ENCODE measurements around the gene BMP7.

The BMP7 gene

GRCh38 chr20:57189713-57190112, 76.7 kb downstream of the BMP7 start:
- DNase-seq (ENCODE audit: low spot score) = no peak

GRCh38 chr20:57188576-57189079, 77.8 kb downstream of the BMP7 start:
- DNase-seq (ENCODE audit: low spot score) = no peak

GRCh38 chr20:57188056-57188455, 78.4 kb downstream of the BMP7 start:
- DNase-seq (ENCODE audit: low spot score) = no peak

- no peak for DNase-seq (ENCODE audit: low spot score)
Observed at GRCh38 chr20:57187068-57187634, 79.3 kb downstream of the BMP7 start.

- DNase-seq (ENCODE audit: low spot score) = no peak
Observed at GRCh38 chr20:57186192-57186591, 80.2 kb downstream of the BMP7 start.

- no peak for DNase-seq (ENCODE audit: low spot score)
Observed at GRCh38 chr20:57185188-57185743, 81.2 kb downstream of the BMP7 start.

- DNase-seq (ENCODE audit: low spot score) = no peak
Observed at GRCh38 chr20:57183457-57184009, 82.9 kb downstream of the BMP7 start.

- no peak for DNase-seq (ENCODE audit: low spot score)
Observed at GRCh38 chr20:57181639-57182038, 84.8 kb downstream of the BMP7 start.

- DNase-seq (ENCODE audit: low spot score) = no peak
Observed at GRCh38 chr20:57180954-57181353, 85.5 kb downstream of the BMP7 start.

- no peak for DNase-seq (ENCODE audit: low spot score)
Observed at GRCh38 chr20:57180387-57180786, 86.1 kb downstream of the BMP7 start.

- no peak for DNase-seq (ENCODE audit: low spot score)
Observed at GRCh38 chr20:57179265-57179664, 87.2 kb downstream of the BMP7 start.

GRCh38 chr20:57178582-57179111, 87.8 kb downstream of the BMP7 start:
- no peak for DNase-seq (ENCODE audit: low spot score)

- DNase-seq (ENCODE audit: low spot score) = no peak
Observed at GRCh38 chr20:57177636-57178280, 88.7 kb downstream of the BMP7 start.

GRCh38 chr20:57176842-57177241, 89.6 kb downstream of the BMP7 start:
- DNase-seq (ENCODE audit: low spot score) = no peak

GRCh38 chr20:57175397-57176010, 90.9 kb downstream of the BMP7 start:
- DNase-seq (ENCODE audit: low spot score) = no peak

GRCh38 chr20:57174737-57175136, 91.7 kb downstream of the BMP7 start:
- no peak for DNase-seq (ENCODE audit: low spot score)

GRCh38 chr20:57173986-57174385, 92.5 kb downstream of the BMP7 start:
- DNase-seq (ENCODE audit: low spot score) = no peak

- no peak for DNase-seq (ENCODE audit: low spot score)
Observed at GRCh38 chr20:57173041-57173440, 93.4 kb downstream of the BMP7 start.

- DNase-seq (ENCODE audit: low spot score) = no peak
Observed at GRCh38 chr20:57170343-57170742, 96.1 kb downstream of the BMP7 start.

GRCh38 chr20:57169162-57169561, 97.3 kb downstream of the BMP7 start:
- no peak for DNase-seq (ENCODE audit: low spot score)

- DNase-seq (ENCODE audit: low spot score) = no peak
Observed at GRCh38 chr20:57167971-57168701, 98.3 kb downstream of the BMP7 start.

- DNase-seq (ENCODE audit: low spot score) = no peak
Observed at GRCh38 chr20:57167292-57167655, 99.2 kb downstream of the BMP7 start.

Measured in CD4-positive, alpha-beta T cell treated with Interleukin-6 at 100 ng/mL for 8 hours (primary cell).